ENCODE data around the gene BICRAL. TPM values are rescaled to one million over a fixed set of nuclear protein-coding genes. Genes with fewer than 3 reads are reported as not detected.

The BICRAL gene
- total RNA-seq, 4 donors from 2014 or later: 19.9 to 24.5 (median 23.6) TPM

GRCh38 chr6:42761287-42762067, 20.4 kb upstream of the BICRAL start:
- no peak for DNase-seq
- no peak overlapping the region for H3K4me3 ChIP-seq (replicated peaks in 1 of 3)
- H3K36me3 ChIP-seq: no peaks in the 10 kb centered on the region
- TF ChIP-seq CTCF (IDR thresholded peaks at IDR 0.05): no peak
- TF ChIP-seq POLR2A (IDR thresholded peaks at IDR 0.05): no peak
- no peaks in the 10 kb centered on the region for H3K27me3 ChIP-seq
- WGBS, 2 donors: 90 to 92% methylated on average over 8 of the region's 8 CpGs
- H3K4me1 ChIP-seq: no peaks in the 10 kb centered on the region
- no peaks in the 10 kb centered on the region for H3K9me3 ChIP-seq
- H3K27ac ChIP-seq: no peak overlapping the region
- intact Hi-C loops (cut with DNase I): no loop called here

GRCh38 chr6:42762426-42762859, 19.4 kb upstream of the BICRAL start:
- intact Hi-C loops (cut with DNase I): no loop called here
- no peak for TF ChIP-seq CTCF (IDR thresholded peaks at IDR 0.05)
- TF ChIP-seq POLR2A (IDR thresholded peaks at IDR 0.05): no peak
- no peak for DNase-seq
- H3K9me3 ChIP-seq: no peaks in the 10 kb centered on the region
- H3K4me1 ChIP-seq: no peaks in the 10 kb centered on the region
- no peaks in the 10 kb centered on the region for H3K27me3 ChIP-seq
- no peak overlapping the region for H3K4me3 ChIP-seq (replicated peaks in 1 of 3)
- no peaks in the 10 kb centered on the region for H3K36me3 ChIP-seq
- no peak overlapping the region for H3K27ac ChIP-seq
- WGBS, 2 donors: 97 to 99% methylated on average over 3 of the region's 3 CpGs

- Histone ChIP-seq H3K27ac (no peak overlapping the region), H3K4me1 (no peaks in the 10 kb centered on the region), H3K4me3 (replicated peaks in 1 of 3) (no peak overlapping the region), H3K27me3 (no peaks in the 10 kb centered on the region), H3K36me3 (no peaks in the 10 kb centered on the region), H3K9me3 (no peaks in the 10 kb centered on the region)
- 83 to 86% methylated on average over 3 of the region's 3 CpGs for WGBS, 2 donors
- TF ChIP-seq POLR2A (IDR thresholded peaks at IDR 0.05): no peak
- TF ChIP-seq CTCF (IDR thresholded peaks at IDR 0.05): no peak
- no peak for DNase-seq
- intact Hi-C loops (cut with DNase I): no loop called here
Measured at GRCh38 chr6:42762950-42763349, 18.9 kb upstream of the BICRAL start.

- Histone ChIP-seq H3K4me1 (no peaks in the 10 kb centered on the region), H3K36me3 (no peaks in the 10 kb centered on the region), H3K9me3 (no peaks in the 10 kb centered on the region), H3K27ac (no peak overlapping the region), H3K27me3 (no peaks in the 10 kb centered on the region), H3K4me3 (replicated peaks in 1 of 3) (no peak overlapping the region)
- WGBS, 2 donors: 72 to 75% methylated on average over 9 of the region's 9 CpGs
- peak in 1 of 2 donors; percentile 40 for DNase-seq
- TF ChIP-seq CTCF (IDR thresholded peaks at IDR 0.05) (no peak), POLR2A (IDR thresholded peaks at IDR 0.05) (no peak)
- intact Hi-C loops (cut with DNase I): no loop called here
Measured at GRCh38 chr6:42764911-42765648, 16.8 kb upstream of the BICRAL start.

- Histone ChIP-seq H3K4me3 (replicated peaks in 1 of 3) (no peak overlapping the region), H3K27ac (no peak overlapping the region)
- TF ChIP-seq CTCF (IDR thresholded peaks at IDR 0.05) (no peak), POLR2A (IDR thresholded peaks at IDR 0.05) (no peak)
Measured at GRCh38 chr6:42766163-42766670, 15.6 kb upstream of the BICRAL start.

More at GRCh38 chr6:42766163-42766670, 15.6 kb upstream of the BICRAL start:
- H3K27me3 ChIP-seq: no peaks in the 10 kb centered on the region
- DNase-seq: no peak
- H3K9me3 ChIP-seq: no peaks in the 10 kb centered on the region
- 99% methylated on average over 5 of the region's 5 CpGs for WGBS, 2 donors
- no peaks in the 10 kb centered on the region for H3K36me3 ChIP-seq
- intact Hi-C loops (cut with DNase I): no loop called here
- no peaks in the 10 kb centered on the region for H3K4me1 ChIP-seq

All from thyroid gland (tissue), 4 donors.